Body of pancreas (tissue), 4 donors: ENCODE data around the gene GRIN2C. TPM values are rescaled to one million over a fixed set of nuclear protein-coding genes. Genes with fewer than 3 reads are reported as not detected.

Experiments used
- ATAC-seq: fragments of 150-250 bp; one replicate; pipeline ENCODE4 v1.9.1; 2016
- DNase-seq, 4 donors: peaks; one replicate each; pipeline ENCODE4 v3.0.0-alpha.2; 2019
- H3K27ac ChIP-seq, 4 donors: fragments of 200-600 bp; sonication (generic); 1 replicate in 3 of 4; 2 replicates in 1 of 4; pipeline versions ENCODE4 v1.5.1 to v1.6.1; 2016 to 2019; ENCODE audit warnings: mild to moderate bottlenecking in 1 of 4, mixed read lengths in 1 of 4, moderate library complexity in 1 of 4
- H3K27me3 ChIP-seq, 2 donors: fragments of 200-600 bp; sonication (generic); one replicate each; pipeline ENCODE4 v1.6.0; 2016; ENCODE audit warnings: mild to moderate bottlenecking in 1 of 2
- H3K36me3 ChIP-seq, 2 donors: fragments of 200-600 bp; sonication (generic); replicated peaks in 1 of 2; 2 replicates each; pipeline ENCODE4 v1.5.1; 2016; ENCODE audit warnings: low read depth in 2 of 2; ENCODE audit not compliant: insufficient read depth in 1 of 2
- H3K4me1 ChIP-seq: fragments of 200-600 bp; sonication (generic); one replicate; pipeline ENCODE4 v1.6.0; 2016
- H3K4me3 ChIP-seq, 2 donors: fragments of 200-600 bp; sonication (generic); 1 replicate in 1 of 2; 2 replicates in 1 of 2; pipeline ENCODE4 v1.5.1; 2016 to 2019
- H3K9me3 ChIP-seq, 3 donors: fragments of 200-600 bp; sonication (generic); 1 replicate in 2 of 3; 2 replicates in 1 of 3; pipeline ENCODE4 v1.5.1; 2016
- CTCF ChIP-seq, 7 experiments: fragments of 450-650 bp in 4 of 7; fragments of 200-600 bp in 3 of 7; sonication (generic) in 3 of 7; IDR thresholded peaks; one replicate each; pipeline ENCODE4 v1.5.1; 2016 to 2019; ENCODE audit warnings: antibody characterized with exemption in 7 of 7
- POLR2A ChIP-seq, 3 donors: fragments of 450-650 bp; IDR thresholded peaks; one replicate each; pipeline ENCODE4 v1.6.1; 2016; ENCODE audit warnings: antibody characterized with exemption in 3 of 3, mild to moderate bottlenecking in 2 of 3
- WGBS, 2 donors: methylation state at CpG; one replicate each; pipeline ENCODE4 v1.1.5; 2017; 5-methylcytosine and 5-hydroxymethylcytosine counted together
- intact Hi-C: fragments of 100-400 bp; cut with DNase I; formaldehyde crosslinking; loops from one replicate; pipeline ENCODE4 v1.15.1; 2023
- total RNA-seq, 2 donors: library from RNA; depleted of rRNA; stranded (reverse); fragments of >200 nt; gene quantifications; one replicate each; pipeline ENCODE4 v1.1.0, GENCODE V29; 2016

GRIN2C gene
- total RNA-seq, 2 donors from 2014 or later: not detected

GRCh38 chr17:74873874-74874614 lies 14.4 kb upstream of the GRIN2C start:
- H3K36me3 ChIP-seq: no peaks in the 10 kb centered on the region
- no peak overlapping the region for H3K4me3 ChIP-seq
- TF ChIP-seq POLR2A (IDR thresholded peaks at IDR 0.05) (no peak), CTCF (IDR thresholded peaks at IDR 0.05) (no peak)
- peaks cover 69% of the 10 kb centered on the region for H3K4me1 ChIP-seq
- WGBS, 2 donors: 56 to 59% methylated on average over 6 of the region's 6 CpGs
- ATAC-seq: no peak
- no peaks in the 10 kb centered on the region for H3K9me3 ChIP-seq
- DNase-seq: no peak
- H3K27me3 ChIP-seq: no peaks in the 10 kb centered on the region
- intact Hi-C loops: no loop called here
- H3K27ac ChIP-seq: peak overlapping the region; percentile 76 to 94 (median 92)

GRCh38 chr17:74873037-74873873 lies 13.6 kb upstream of the GRIN2C start:
- TF ChIP-seq CTCF (IDR thresholded peaks at IDR 0.05): no peak
- peak; percentile 94 to 99 (median 98) for TF ChIP-seq POLR2A (IDR thresholded peaks at IDR 0.05)
- Histone ChIP-seq H3K36me3 (no peaks in the 10 kb centered on the region), H3K27me3 (no peaks in the 10 kb centered on the region), H3K27ac (peak overlapping the region; percentile 76 to 94 (median 92)), H3K4me3 (peak overlapping the region in 1 of 2 donors; percentile 58), H3K4me1 (peaks cover 64% of the 10 kb centered on the region), H3K9me3 (no peaks in the 10 kb centered on the region)
- WGBS, 2 donors: 0% methylated on average over 34 to 54 of the region's 55 CpGs
- DNase-seq: peak; percentile 100
- intact Hi-C loops: no loop called here
- ATAC-seq: peak; percentile 93

DNA sequence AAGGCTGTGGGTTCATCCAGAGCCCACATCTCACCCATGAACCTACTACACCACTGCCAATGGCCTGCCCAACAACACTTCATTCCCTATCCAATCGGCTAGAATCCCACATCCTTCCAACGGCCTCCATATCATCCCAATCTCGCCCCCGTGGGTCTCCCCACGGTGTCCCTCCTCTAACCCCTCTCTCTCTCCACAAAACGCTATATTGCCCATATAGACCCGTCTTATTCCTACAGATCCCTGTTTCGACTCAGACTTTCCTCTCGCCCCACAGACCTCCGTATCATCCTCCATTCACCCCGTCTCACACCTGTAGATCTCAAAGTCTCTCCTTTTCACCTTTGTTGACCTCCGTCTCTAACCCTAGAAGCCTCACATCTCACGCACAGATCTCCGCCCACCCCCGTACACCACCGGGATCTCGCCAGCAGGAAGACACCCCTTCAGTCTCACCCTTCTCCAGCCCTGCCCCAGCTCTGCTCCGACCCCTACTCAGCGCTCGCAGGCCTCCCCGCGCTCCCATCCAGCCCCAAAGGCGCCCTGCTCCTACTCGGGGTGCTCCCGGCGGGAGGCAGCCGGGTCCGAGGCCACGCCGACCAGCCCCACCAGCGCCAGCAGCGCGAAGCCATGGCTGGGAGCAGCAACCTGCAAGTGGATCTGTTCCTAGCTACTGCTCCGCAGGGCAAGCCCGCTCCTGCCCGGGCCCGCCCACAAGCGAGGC lies 12.8 kb upstream of the GRIN2C start, which contains the start of gene FDXR:
Gene FDXR (minus strand): TSS at position 682 of the 724 bp plus-strand sequence. CDS start 50 bp downstream, at position 632.
- Histone ChIP-seq H3K9me3 (no peaks in the 10 kb centered on the region), H3K4me3 (peak within 1 kb of the TSS; percentile 58 to 81), H3K36me3 (no peaks in the 10 kb centered on the region), H3K4me1 (peaks cover 56% of the 10 kb centered on the region), H3K27ac (peak within 1 kb of the TSS; percentile 76 to 94 (median 92)), H3K27me3 (no peaks in the 10 kb centered on the region)
- ATAC-seq: peak; percentile 1
- DNase-seq: no peak
- intact Hi-C loops: no loop called here
- WGBS, 2 donors: 7 to 11% methylated on average over 31 to 38 of the region's 38 CpGs
- TF ChIP-seq CTCF (IDR thresholded peaks at IDR 0.05) (peak in 3 of 7 experiments; percentile 7 to 14 (median 7)), POLR2A (IDR thresholded peaks at IDR 0.05) (peak in 1 of 3 donors; percentile 90)

DNA sequence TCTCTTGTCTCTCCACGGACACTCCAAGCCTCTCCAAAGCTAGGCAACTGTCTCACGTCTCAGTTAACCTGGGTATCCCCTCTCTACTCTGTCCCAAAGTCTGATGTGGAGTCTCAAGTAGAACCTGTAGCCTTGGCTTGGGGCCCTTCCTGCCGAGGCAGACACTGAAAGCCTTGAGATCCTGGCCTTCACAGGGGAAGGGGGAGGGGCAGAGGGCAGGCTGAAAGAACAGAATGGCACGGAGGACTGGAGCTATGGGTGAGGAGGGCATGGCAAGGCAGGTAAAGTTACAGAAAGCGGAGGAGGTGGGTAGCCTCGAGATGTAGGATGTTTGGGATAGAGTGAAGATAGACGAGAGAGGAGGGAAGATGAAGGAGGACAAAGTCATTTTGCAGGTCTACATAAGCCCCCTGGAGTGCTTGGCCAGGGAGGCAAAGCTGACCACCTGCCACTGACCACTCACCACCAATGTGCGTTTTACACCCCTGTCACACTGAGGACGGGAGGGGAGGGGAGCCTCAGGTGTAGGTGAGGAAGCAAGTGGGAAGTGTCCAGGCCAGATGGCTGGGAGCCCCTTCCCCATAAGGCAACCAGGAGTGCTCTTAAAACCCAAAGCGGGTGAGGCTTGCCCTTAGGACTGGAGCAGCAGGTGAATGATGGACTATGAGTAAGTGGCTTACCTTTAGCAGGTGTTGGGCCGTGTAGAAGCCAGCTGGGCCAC lies 11.8 kb upstream of the GRIN2C start:
- TF ChIP-seq CTCF (IDR thresholded peaks at IDR 0.05) (no peak), POLR2A (IDR thresholded peaks at IDR 0.05) (no peak)
- WGBS, 2 donors: 78 to 79% methylated on average over 11 of the region's 11 CpGs
- H3K9me3 ChIP-seq: no peaks in the 10 kb centered on the region
- ATAC-seq (no peak), DNase-seq (peak in 1 of 4 donors; percentile 14)
- no peak overlapping the region for H3K4me3 ChIP-seq
- no peaks in the 10 kb centered on the region for H3K27me3 ChIP-seq
- intact Hi-C loops: no loop called here
- peaks cover 46% of the 10 kb centered on the region for H3K4me1 ChIP-seq
- H3K36me3 ChIP-seq: no peaks in the 10 kb centered on the region
- H3K27ac ChIP-seq: no peak overlapping the region
